IPS-NIHi7 (cell line): ENCODE measurements around the gene REN.

Experiments
- DNase-seq: peaks from one replicate; pipeline ENCODE4 v3.0.0; 2012; ENCODE audit warnings: mixed read lengths; ENCODE audit errors: extremely low spot score

The REN gene

DNA sequence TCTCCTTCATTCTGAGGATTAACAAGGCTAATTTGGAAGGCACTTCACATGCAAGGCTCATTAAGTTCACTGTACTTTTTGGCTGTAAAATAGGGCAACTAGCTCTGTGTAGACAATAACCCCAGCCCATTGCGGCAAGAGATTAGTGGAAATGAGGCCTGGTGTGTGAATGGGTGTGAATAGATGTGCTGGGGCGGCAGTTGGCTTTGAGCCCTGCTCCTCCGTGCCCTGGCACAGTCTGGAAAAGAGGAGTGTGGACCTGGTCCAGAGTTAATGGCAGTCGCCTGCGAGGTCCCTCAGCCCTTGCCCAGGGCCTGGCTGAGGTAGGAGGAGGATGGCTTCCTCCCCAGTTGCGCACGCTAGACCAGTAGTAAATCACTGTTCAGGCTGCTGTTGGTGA, 25.3 kb upstream of the REN start:
- DNase-seq: no peak

DNA sequence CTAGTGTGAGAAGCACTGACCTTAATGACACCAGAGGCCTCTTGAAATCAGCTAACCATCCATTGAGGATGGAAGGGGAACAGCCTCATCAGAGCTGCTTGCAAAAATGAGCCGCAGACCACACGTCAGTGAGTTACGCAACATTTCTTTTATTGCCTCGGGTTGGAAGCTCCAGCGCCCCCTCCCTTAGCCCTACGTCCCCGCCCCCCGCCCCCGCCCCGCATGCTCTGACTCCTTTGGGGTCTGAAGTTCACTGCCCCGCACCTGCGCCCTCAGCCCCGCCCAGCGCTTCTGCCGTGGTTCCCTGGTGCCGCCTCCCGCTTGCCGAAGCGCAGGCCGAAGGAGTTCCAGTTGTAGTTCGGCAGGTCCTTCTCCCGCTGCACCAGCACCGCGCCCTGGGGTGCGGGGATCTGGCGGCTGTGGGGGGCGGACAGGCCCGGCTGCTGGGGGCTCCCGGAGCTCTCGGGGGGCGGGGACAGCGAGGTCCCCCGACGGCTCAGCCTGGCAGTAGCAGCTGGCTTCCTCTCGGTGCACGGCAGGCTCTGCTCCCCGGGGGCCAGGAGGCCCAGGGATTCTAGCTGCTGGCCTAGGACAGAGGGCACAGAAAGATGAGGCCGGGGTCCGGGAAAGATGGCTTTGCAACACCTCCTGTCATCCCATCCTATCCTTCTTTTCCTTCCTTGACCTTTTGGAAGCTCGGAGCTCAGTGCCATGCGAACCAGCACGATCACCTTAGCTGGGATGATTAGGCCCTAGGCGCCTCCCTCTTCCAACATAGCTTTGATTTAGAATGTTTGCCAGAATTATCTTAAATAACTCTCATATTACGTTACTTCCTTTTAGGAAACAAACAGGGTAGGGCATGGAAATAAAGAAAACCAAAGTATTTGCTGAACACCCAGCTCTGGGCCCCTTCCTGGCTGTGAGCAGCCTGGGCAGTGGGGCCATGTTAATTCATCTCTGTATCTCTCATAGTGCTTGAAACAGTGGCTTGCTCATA, 24.4 kb upstream of the REN start:
- DNase-seq: peak; percentile 83

DNA sequence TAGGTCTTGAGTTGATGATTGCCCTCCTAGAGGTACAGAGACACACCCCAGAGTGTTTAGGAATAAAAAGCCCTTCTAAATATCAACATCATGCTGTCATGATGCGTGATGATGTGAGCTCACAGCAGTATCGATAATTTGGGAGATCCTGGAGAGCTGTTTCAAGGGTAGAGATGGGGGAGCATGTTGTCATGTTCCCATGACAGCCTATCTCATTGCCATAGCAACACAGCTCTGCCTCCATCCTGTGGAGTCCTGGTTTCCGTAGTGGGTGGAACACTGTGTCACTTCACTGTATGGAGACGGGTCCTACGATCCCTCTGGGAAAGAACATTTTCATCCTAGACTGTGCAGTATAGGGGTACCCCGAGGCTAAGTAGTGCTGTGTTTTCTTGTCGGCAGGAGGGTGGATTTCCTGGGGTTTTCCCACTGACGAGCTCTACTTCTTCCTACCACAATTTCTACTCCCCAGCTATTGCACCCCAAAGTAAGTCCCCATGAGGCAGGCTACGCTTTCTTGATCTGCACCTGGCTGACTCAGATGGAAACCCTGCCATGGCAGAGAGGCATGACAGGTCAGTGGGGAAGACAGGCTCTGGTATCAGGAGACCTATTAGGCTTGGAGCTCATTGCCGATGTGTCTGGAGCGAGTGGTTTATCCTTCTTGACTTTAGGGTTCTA, 23.0 kb upstream of the REN start:
- no peak for DNase-seq

DNA sequence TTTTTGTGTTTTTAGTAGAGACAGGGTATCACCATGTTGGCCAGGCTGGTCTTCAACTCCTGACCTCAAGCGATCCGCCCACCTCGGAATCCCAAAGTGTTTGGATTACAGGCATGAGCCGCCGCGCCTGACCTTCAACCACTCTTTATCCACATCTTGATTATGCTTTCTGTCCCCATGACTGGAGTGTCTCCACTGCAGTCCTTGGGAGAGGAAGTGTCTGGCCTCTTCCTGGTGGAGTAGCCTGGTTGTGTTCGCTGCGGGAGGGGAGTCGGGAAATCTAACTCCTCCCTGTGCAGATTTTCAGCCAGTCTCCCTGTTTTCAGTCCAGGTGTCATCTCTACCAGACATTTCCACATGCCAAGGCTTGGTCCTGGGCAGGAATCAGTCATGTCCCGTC, 20.5 kb upstream of the REN start:
- no peak for DNase-seq

DNA sequence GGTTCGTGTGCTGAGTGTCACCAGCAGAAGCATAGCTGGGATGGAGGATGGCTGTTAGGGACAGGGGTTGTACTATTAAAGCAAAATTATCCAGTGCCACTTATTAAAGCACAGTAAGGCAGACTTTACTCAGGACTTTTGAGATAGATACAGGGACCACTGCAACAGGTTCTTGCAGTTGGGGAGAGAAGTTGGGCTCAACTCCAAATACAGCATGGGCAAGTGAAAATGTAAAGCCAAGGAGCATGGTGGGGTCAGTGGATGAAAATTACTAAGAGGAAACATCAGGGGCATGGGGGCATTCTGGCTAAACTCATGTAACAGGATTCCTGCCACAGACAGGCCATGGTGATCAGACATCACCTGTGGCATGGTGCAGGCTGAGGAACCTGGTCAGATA, 15.0 kb upstream of the REN start:
- no peak for DNase-seq

DNA sequence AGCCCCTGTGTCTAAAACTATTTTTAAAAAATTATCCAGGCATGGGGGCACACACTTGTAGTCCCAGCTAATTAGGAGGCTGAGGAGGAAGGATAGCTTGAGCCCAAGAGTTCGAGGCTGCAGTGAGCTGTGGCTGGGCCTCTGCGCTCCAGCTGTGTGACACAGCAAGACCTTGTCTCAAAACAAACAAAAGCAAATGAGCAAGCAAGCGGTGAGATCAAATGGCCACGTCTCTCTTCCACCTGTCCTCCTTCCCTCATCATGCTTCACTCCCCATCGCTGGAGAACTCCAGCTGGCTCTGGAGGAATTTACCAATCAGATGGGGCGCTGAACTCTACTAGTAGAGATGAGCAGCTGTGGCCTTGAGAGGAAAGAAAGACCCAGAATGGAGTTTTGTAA, 14.0 kb upstream of the REN start:
- DNase-seq: no peak

DNA sequence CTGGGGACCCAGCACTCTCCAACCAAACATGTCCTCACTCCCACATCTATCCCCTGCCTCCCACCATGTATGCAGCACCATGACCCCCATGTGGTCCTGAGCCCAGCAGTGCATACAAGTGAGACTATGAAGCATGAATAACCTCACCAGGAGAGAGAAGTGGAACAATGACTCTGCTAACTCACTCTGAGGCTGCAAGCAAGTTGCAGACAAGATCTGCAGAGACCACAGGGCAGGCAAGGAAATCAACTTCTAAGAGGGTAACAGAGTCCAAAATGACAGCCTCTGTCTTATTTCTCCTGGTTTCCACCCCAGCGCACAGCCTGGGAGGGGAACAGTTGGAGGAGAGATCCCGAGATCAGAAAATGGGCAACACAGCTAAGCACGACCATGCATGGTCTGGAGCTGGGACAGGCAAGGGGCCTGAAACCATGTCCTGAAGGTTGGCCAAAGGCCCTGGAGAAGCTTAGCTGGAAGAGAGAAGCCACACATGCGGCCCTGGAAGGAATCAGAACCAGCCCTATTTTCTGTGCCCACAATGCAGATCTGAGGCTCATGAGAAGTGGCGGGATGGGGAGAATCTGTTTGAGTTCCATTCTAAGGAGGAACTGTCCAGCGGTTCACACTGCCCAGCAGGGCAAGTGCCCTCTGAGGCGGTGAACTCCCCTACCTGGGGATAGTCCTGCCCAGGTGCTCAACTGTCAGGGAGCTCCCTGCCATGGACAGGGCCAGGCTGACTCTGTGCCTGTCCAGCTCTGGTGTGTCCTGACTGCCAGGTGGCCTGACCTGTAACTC, 12.5 kb upstream of the REN start:
- no peak for DNase-seq

DNA sequence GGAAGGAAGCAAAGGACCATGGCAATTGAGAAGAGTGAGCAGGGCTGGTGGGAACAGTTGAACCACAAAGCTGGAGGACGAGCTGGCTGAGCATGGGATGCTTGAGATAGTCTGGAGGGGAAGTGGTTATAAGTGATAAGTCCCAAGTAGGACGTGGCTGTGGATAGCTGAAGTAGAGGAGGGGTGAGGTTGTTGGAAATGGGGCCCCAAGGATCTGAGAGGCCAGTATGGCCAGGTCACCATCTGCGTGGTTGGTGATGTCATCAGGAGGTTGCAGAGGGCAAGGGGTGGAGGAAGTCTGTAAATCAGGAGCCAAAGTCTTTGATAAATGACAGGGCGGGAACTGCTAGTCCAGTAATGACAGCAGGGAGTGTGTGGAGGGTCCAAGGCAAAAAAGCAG, 11.0 kb upstream of the REN start:
- no peak for DNase-seq

DNA sequence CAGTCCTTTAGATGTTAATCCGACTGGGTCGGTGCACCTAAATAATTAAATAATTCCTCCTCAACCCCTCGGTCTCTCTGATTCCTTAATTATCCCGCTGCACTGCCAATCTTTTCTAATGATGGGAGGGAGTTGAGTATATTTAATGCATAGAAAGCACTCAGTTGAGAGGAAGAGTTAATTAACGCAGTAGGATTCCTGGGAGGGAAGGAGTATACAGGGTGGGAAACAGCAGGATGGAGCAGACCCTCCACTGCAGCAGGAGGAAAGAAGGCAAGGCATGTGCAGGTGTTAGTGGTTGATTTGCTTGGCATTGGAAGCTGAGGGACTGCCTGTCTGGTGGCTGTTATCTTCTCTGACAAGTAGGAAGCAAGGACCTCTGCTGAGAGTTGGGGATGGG, 9.9 kb upstream of the REN start:
- DNase-seq: no peak

DNA sequence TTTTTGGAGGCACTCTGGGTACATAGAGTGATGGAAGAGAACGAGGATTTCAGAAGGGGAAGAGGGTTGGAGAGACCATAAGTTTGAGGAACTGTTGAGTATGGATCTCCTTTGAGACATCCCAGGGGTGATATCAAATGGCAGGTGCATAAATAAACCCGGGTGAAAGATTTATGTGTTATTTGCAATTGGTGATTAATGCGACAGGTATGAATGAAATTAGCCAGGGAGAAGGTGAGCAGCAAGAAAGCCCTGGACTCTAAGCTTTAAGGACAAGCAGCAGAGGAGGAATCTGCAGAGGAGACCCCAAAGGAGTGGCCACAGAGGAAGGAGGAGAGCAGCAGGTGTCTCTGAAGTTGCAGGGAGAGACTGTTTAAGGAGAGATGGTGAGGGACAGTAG, 8.8 kb upstream of the REN start:
- DNase-seq: no peak

DNA sequence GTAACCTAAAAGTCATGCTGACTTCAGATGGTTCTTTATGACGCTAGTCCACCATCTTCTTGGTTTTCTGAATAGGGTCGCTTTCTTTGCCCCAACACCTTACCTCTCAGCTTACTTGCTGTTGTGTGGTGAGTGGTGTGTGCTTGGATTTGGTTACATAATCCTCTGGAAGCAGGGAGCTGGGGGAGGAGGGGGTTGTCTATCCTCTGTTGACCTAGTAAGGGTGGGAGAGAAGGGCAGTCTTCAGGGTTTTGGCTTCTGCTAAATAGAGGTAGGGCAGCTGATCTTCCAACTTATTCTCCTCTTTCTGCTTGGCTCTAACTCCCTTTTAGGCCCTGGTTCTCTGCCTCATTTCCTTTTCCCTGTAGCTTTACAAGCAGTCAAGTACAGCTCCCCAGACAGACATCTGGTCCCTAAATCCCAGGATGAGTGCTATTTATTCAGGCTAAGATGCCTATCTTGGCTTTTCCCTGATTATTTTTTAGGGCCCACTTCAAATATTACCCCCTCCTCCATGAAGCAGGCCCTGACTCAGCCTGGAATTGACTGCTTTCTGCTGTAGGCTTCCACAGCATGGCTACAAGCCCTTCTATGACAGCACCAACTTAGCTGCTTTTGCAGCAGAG, 6.4 kb upstream of the REN start:
- no peak for DNase-seq

DNA sequence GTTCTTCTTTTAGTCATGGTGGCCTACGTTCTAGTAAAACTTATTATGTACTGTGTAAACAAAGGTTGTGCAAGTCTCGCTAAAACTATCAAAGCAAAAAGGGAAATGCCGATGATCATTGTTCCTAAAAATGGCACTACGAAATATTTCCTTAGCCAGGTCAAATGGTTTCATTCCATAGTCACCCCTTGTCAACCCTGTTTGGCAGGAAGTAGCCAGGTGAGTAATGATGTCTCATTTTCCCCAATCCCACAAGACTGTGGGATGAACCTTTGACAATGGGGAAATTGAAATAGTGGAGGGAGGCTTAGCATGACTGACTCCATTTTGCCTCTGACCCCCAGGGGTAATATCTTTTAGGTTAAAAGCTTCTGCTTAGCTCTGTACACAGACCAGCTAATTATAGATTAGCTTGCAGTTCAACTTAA, 5.6 kb upstream of the REN start:
- no peak for DNase-seq

DNA sequence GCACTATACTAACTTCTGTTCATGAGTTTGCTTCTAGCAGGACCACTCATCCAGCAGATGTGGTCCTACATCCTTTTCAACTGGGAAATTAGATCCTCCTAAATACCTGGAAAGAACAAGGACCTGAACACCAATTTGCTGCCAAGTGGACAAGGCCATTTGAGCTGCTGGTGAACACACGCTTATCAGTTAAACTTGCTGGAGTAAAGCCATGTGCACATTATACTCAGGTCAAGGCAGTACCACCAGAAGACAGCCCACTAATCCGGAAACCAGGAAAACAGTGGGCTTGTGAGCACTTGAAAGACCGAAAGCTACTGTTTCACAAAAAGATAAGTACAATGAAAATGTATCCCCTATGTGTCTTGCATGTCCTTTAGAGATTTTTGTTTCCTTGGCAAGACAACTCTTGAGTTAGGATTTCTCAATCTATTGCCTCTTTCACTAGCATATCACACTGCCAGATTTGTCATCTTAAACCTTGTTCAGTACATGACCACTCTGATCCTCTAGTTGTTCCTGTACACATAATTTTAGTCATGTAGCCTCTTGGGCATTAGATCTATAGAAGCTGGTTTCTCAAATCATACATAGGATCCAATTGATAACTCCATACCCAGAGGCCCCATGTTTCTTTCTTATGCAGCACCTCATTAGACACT, 4.5 kb upstream of the REN start:
- no peak for DNase-seq

DNA sequence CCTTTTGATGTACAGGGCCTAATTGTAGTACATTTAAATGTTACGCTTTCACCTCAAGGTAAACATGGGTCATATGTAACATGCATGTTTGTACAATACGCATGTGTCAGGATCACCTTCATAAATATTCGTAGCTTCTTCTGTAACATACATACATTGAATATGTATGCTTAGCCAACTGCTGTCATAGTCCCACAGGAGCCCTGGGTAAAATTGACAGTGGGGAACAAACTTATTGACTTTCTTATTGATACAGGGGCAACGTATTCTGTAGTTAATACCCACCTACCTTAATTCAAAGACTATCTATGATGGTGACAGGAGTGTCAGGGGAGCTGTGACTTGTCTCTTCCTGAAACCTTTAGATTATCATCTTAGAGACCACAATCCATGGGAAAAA, 3.7 kb upstream of the REN start:
- no peak for DNase-seq

DNA sequence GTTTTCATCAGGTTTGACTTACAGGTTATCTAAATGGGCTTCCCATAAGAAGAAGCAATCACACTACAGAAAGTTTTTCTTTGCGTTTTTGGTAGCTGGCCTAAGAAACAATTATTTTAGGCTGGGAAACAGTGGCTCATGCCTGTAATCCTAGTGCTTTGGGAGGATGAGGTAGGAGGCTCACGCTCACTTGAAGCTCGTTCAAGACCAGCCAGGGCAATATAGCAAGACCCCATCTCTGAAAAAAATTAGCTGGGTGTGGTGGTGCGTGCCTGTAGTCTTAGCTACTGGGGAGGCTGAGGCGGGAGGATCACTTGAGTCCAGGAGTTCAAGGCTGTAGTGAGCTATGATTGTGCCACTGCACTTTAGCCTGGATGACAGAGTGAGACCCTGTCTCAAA, 1.6 kb upstream of the REN start:
- no peak for DNase-seq

DNA sequence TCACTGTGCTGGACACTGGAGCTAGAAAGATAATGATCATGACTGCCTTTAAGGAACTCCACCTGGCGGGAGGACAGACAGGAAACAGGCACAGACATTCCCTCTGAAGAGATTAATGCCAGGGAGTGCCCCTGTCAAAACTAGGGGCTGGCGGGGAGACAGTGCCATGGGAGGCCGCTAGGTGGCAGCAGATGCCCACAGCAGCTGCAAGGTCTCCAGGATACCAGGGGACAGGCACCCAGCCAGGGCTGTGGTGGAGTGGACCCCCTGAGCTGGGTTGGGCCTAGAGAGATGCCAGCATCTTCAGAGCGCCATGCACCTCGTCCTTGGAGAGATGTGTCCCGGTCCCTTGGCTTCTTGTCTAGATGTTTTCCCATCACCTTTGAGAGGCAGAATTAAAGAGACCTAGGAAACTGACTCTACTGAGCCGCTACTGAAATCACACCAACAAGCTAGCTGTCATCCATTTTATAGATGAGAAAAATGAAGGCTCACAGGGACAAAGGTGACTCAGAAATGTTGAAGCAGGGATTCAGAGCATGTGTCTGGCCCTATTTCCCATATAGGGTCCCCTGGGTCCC, 3.6 kb downstream of the REN start:
- peak; percentile 95 for DNase-seq

DNA sequence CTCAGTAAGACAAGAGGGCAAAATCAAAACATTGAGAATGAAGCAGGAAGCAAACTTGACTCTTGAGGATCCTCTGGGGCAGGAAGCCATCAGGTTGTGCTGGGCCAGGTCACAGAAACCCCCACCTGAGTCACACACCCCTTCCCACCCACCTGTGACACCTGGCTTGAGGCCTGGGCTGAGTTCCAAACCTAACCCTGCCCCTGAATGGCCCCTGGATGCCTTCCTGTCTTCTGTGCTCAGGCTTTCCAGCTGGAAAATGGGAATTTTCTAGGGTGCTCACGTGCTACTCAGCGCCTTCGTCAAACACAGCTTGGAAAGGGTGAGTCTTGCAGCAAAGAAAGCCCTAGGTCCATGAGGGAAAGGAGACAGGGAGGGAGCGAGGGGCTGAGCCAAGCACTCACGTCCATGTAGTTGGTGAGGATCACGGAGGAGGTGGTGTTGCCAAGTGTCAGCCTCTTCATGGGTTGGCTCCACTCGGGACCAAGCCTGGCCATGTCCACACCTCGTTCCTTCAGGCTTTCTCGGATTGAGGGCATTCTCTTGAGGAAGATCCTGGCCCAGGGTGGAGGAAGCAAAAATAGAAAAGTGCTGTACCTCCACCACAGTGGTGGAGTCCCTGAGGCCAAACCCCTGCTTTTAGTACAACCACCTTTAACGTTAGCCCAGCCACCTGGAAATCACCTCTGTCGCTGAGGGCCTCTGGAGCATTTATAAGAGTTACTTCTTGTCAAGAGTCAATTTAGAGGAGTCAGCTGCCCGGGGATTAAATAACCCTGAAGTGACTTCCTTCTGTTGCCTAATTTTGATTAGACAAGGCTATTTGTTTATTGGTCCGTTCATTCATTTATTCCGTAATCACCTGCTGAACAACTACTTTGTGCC, 4.3 kb downstream of the REN start:
- no peak for DNase-seq

DNA sequence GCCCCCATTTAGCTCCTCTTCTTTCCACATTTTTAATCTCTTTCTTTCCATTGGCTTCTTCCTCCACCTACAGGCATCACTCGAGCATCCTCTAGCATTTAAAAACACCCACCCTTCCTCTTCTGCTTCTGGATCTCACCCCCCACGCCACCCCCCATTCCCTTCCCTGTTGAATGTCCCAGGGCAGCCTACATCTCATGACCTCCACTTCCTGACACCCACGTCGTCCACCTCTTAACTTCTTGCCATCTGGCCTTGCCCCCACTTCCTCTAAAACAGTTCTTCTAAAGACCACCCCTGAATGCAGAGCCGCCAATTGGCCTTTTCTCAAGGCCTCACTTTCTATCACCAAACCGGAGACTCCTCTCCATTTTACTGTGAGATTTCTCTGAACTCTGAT, 8.2 kb downstream of the REN start:
- DNase-seq: no peak

DNA sequence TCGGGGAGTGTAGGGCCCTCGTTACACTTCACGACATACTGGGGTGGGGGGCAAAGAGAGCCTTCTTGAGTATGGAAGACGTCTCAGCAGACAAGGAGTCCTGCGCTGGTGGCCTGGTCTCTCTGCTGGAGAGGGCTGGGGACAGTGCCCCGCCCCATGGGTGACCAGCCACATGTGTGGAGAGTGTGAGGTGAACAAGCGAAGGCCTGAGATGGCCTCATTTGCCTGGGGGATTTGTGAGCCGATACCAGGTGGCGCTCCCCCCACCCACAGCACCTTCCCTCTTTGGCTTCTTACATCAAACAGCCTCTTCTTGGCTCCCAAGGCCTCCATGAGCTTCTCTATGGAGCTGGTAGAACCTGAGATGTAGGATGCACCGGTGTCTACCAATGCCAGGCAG, 10.3 kb downstream of the REN start:
- DNase-seq: no peak
